Keratinocyte (primary cell): Measurements from ENCODE around the gene TMCC1. TPM values are rescaled to one million over a fixed set of nuclear protein-coding genes. Genes with fewer than 3 reads are reported as not detected.

Experiments used
- DNase-seq: peaks from one replicate; pipeline ENCODE4 v3.0.0-alpha.2; 2011; ENCODE audit warnings: low read depth, missing footprints, low spot score
- FAIRE-seq: peaks from 2 replicates; lab custom pipeline; 2011; peaks lifted over from hg19 to GRCh38; lab: Jason Lieb, UNC
- H2AFZ ChIP-seq: 2 replicates; pipeline ENCODE4 v1.6.0; 2012; ENCODE audit warnings: low read length, control low read depth, inconsistent platforms; ENCODE audit not compliant: control insufficient read depth
- H3K27ac ChIP-seq: 2 replicates; pipeline ENCODE4 v1.5.1; 2011; ENCODE audit warnings: low read length; ENCODE audit not compliant: control insufficient read depth, insufficient read depth
- H3K27me3 ChIP-seq: 3 replicates; pipeline ENCODE4 v1.6.0; 2011; ENCODE audit warnings: low read length; ENCODE audit not compliant: control insufficient read depth, insufficient read depth; ENCODE audit errors: extremely low read depth
- H3K36me3 ChIP-seq, 2 experiments: 2 replicates in 1 of 2; 3 replicates in 1 of 2; pipeline ENCODE4 v1.5.1; 2011; ENCODE audit warnings: low read length in 2 of 2, mild to moderate bottlenecking in 1 of 2; ENCODE audit not compliant: control insufficient read depth in 2 of 2, insufficient read depth in 2 of 2; ENCODE audit errors: extremely low read depth in 1 of 2
- H3K4me1 ChIP-seq: 3 replicates; pipeline ENCODE4 v1.5.1; 2011; ENCODE audit warnings: low read length; ENCODE audit not compliant: control insufficient read depth, insufficient read depth; ENCODE audit errors: extremely low read depth
- H3K4me2 ChIP-seq: 3 replicates; pipeline ENCODE4 v1.6.0; 2011; ENCODE audit warnings: low read depth, low read length; ENCODE audit not compliant: control insufficient read depth, insufficient read depth; ENCODE audit errors: extremely low read depth
- H3K4me3 ChIP-seq, 3 experiments: fragments of 200-600 bp in 1 of 3; sonication (generic) in 1 of 3; 2 replicates in 2 of 3; 3 replicates in 1 of 3; pipeline ENCODE4 v1.5.1; 2011 to 2016; ENCODE audit warnings: low read length in 3 of 3, mild to moderate bottlenecking in 3 of 3, control low read depth in 2 of 3, inconsistent platforms in 1 of 3, low read depth in 1 of 3, mixed read lengths in 1 of 3, mixed run types in 1 of 3, moderate library complexity in 1 of 3; ENCODE audit not compliant: control insufficient read depth in 2 of 3, insufficient read depth in 2 of 3; ENCODE audit errors: extremely low read depth in 1 of 3
- H3K79me2 ChIP-seq: 2 replicates; pipeline ENCODE4 v1.6.0; 2012; ENCODE audit warnings: low read length; ENCODE audit not compliant: control insufficient read depth, insufficient read depth
- H3K9ac ChIP-seq: 3 replicates; pipeline ENCODE4 v1.6.0; 2011; ENCODE audit warnings: low read length; ENCODE audit not compliant: control insufficient read depth, insufficient read depth; ENCODE audit errors: extremely low read depth
- H3K9me1 ChIP-seq: 3 replicates; pipeline ENCODE4 v1.6.0; 2011; ENCODE audit warnings: low read length; ENCODE audit not compliant: control insufficient read depth, insufficient read depth; ENCODE audit errors: extremely low read depth
- H3K9me3 ChIP-seq: 2 replicates; pipeline ENCODE4 v1.5.1; 2012; ENCODE audit warnings: low read depth, low read length; ENCODE audit not compliant: control insufficient read depth
- H4K20me1 ChIP-seq: 3 replicates; pipeline ENCODE4 v1.6.0; 2011; ENCODE audit warnings: low read length; ENCODE audit not compliant: control insufficient read depth, insufficient read depth; ENCODE audit errors: extremely low read depth
- EZH2 ChIP-seq: IDR thresholded peaks from one replicate; pipeline ENCODE4 v1.6.1; 2012; ENCODE audit warnings: inconsistent platforms, mild to moderate bottlenecking, low read length, moderate library complexity
- dilution Hi-C: fragments of 300-500 bp; cut with MboI; formaldehyde crosslinking; loops from one replicate; pipeline ENCODE4 v1.7.0; 2020; ENCODE audit warnings: low sequenced_read_pairs; ENCODE audit not compliant: extremely low pct_ligation_motif_present
- polyA plus RNA-seq, 5 experiments: library from polyadenylated mRNA; depleted of rRNA in 3 of 5; stranded (reverse) in 3 of 5; stranded (forward) in 1 of 5; unstranded in 1 of 5; fragments of >200 nt; gene quantifications; 1 replicate in 1 of 5; 2 replicates in 3 of 5; 3 replicates in 1 of 5; pipeline versions ENCODE4 v1.2.1 to v1.2.3, GENCODE V29; 2011 to 2012; ENCODE audit warnings: missing spikeins in 2 of 5, low read depth in 1 of 5, low replicate concordance in 1 of 5
- small RNA-seq, 3 experiments: library from RNA; depleted of rRNA; stranded (forward); fragments of <200 nt; gene quantifications; one replicate each; pipeline ENCODE3, GENCODE V24; 2012; ENCODE audit warnings: low read depth in 3 of 3, low replicate concordance in 1 of 3; ENCODE audit not compliant: insufficient read length in 3 of 3
- TF ChIP-seq, protein P1 (sequence below), 3 experiments: IDR thresholded peaks in 1 of 3; conservative IDR thresholded peaks in 1 of 3; optimal IDR thresholded peaks in 1 of 3; 2 replicates in 2 of 3; 3 replicates in 1 of 3; pipeline versions ENCODE3 to v1.5.1; 2011; ENCODE audit warnings: low read length in 3 of 3, mild to moderate bottlenecking in 3 of 3, moderate library complexity in 2 of 3, control low read depth in 1 of 3, inconsistent platforms in 1 of 3; ENCODE audit not compliant: insufficient read depth in 2 of 3; ENCODE audit errors: extremely low read depth in 1 of 3

TMCC1 gene
- polyA plus RNA-seq, 1 donor (not counting 4 experiments of a cell fraction or from before 2014, with no cell fraction given), result 27.7 TPM

DNA sequence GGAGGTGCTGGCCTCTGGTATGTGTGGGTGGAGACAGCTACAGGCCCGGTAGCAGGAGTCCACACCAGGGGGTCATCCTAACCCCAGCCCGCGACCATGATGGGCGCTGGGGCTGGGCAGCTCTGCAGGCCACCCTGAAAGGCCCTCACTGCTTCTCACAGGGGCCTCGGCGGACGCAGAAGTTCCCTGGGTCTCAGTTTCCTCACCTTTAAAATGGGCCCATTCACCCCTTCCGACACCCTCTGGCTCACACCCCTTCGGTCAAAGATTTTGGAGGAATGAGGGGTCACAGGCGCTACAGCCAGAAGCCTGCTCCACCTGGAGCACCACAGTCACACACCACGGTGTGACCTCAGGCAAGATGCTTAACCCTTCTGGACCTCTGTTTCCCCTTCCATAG is 295.0 kb downstream of the TMCC1 start:
- Histone ChIP-seq H3K79me2 (no peaks in the 10 kb centered on the region), H3K27me3 (peaks cover 4% of the 10 kb centered on the region), H3K36me3 (no peaks in the 10 kb centered on the region), H3K4me2 (no peak overlapping the region), H2AFZ (no peak overlapping the region), H3K9me3 (no peaks in the 10 kb centered on the region), H3K9ac (no peak overlapping the region), H3K9me1 (no peaks in the 10 kb centered on the region), H4K20me1 (no peaks in the 10 kb centered on the region), H3K4me1 (no peaks in the 10 kb centered on the region), H3K27ac (no peak overlapping the region), H3K4me3 (no peak overlapping the region)
- no peak for FAIRE-seq
- dilution Hi-C loops, result no loop called here
- DNase-seq, result no peak
- TF ChIP-seq EZH2, result no peak
- TF ChIP-seq, protein P1, sequence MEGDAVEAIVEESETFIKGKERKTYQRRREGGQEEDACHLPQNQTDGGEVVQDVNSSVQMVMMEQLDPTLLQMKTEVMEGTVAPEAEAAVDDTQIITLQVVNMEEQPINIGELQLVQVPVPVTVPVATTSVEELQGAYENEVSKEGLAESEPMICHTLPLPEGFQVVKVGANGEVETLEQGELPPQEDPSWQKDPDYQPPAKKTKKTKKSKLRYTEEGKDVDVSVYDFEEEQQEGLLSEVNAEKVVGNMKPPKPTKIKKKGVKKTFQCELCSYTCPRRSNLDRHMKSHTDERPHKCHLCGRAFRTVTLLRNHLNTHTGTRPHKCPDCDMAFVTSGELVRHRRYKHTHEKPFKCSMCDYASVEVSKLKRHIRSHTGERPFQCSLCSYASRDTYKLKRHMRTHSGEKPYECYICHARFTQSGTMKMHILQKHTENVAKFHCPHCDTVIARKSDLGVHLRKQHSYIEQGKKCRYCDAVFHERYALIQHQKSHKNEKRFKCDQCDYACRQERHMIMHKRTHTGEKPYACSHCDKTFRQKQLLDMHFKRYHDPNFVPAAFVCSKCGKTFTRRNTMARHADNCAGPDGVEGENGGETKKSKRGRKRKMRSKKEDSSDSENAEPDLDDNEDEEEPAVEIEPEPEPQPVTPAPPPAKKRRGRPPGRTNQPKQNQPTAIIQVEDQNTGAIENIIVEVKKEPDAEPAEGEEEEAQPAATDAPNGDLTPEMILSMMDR (optimal IDR thresholded peaks at IDR 0.05 in 1 of 3, IDR thresholded peaks at IDR 0.05 in 1 of 3, conservative IDR thresholded peaks at IDR 0.05 in 1 of 3; ENCODE audit: extremely low read depth in 1 of 3, insufficient read depth in 2 of 3, low read length in 3 of 3), result no peak

DNA sequence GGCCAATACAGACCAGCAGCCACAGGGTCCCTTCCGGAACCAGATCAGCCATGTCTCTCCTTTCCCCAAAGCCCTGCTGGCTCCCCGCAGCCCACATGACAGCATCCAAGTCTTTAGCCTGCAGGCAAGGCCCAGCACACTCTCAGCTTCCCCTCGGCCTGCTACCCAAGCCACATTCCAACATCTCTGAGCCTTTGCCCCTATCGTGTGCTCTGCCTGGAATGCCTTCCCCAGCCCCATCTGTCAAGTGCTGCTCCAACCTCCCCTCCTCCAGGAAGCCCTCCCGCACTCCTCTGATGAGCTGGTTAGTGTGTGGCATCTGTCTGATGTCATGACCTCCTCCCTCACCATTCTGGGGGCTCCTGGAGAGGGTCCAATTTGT is 295.5 kb downstream of the TMCC1 start:
- Histone ChIP-seq H3K79me2 (no peaks in the 10 kb centered on the region), H3K4me3 (no peak overlapping the region), H3K4me2 (no peak overlapping the region), H3K27me3 (peaks cover 3% of the 10 kb centered on the region), H4K20me1 (no peaks in the 10 kb centered on the region), H3K36me3 (no peaks in the 10 kb centered on the region), H3K9ac (no peak overlapping the region), H2AFZ (no peak overlapping the region), H3K4me1 (no peaks in the 10 kb centered on the region), H3K27ac (no peak overlapping the region), H3K9me1 (no peaks in the 10 kb centered on the region), H3K9me3 (no peaks in the 10 kb centered on the region)
- TF ChIP-seq EZH2, result no peak
- TF ChIP-seq, protein P1 (optimal IDR thresholded peaks at IDR 0.05 in 1 of 3, IDR thresholded peaks at IDR 0.05 in 1 of 3, conservative IDR thresholded peaks at IDR 0.05 in 1 of 3; ENCODE audit: extremely low read depth in 1 of 3, insufficient read depth in 2 of 3, low read length in 3 of 3), result no peak
- no peak for FAIRE-seq
- DNase-seq, result no peak
- dilution Hi-C loops, result no loop called here

Small RNA genes lying within 50 kb of the gene (small RNA-seq; reads per million reads assigned to genes)
- gene RF00026 (0 reads per million in 3 experiments), gene RNY3P13 (0 reads per million in 3 experiments)

Other genes starting within 250 kb of the TMCC1 start
- not detected in 3 replicates for gene TRH, start 81.0 kb upstream of the TMCC1 start, polyA plus RNA-seq
- gene ALG1L2, start 188.1 kb upstream of the TMCC1 start, polyA plus RNA-seq, result not detected in 3 replicates